IMR-90 (cell line): Measurements from ENCODE around the gene ZBTB38. TPM values are rescaled to one million over a fixed set of nuclear protein-coding genes. Genes with fewer than 3 reads are reported as not detected.

ENCODE experiments used
- ATAC-seq: fragments of 200-7000 bp; cut with Tn5 transposase; 2 replicates; pipeline ENCODE4 v1.9.1; 2020; ENCODE audit warnings: low read depth, mild to moderate bottlenecking, moderate library complexity
- BruUV-seq: library from RNA; stranded (reverse); fragments of 400-500 nt; replicated peaks from 2 replicates; lab custom pipeline; 2021; lab: Mats Ljungman, UMichigan
- CTCF ChIA-PET: fragments of 300-600 bp; formaldehyde crosslinking; extraction: SDS; loops from one replicate; lab custom pipeline; 2021; ENCODE audit warnings: antibody characterized with exemption; lab: Yijun Ruan, JAX
- POLR2A ChIA-PET: fragments of 300-600 bp; sonication (Branson Sonifier 250); formaldehyde crosslinking; loops from one replicate; lab custom pipeline; 2022; ENCODE audit warnings: antibody characterized with exemption; ENCODE audit not compliant: unreplicated experiment; lab: Charles Lee
- DNase-seq: peaks from one replicate; pipeline ENCODE4 v3.0.0; 2013
- H2AFZ ChIP-seq: replicated peaks from 2 replicates; pipeline ENCODE3; 2013; ENCODE audit warnings: low read length, mild to moderate bottlenecking; ENCODE audit not compliant: poor library complexity
- H2AK5ac ChIP-seq: 2 replicates; pipeline ENCODE4 v1.6.1; 2013; ENCODE audit warnings: low read depth, low read length, inconsistent platforms
- H2AK9ac ChIP-seq: replicated peaks from 2 replicates; pipeline ENCODE3; 2013; ENCODE audit warnings: mild to moderate bottlenecking, low read depth, low read length, moderate library complexity; ENCODE audit not compliant: poor library complexity
- H2BK120ac ChIP-seq: 2 replicates; pipeline ENCODE4 v1.6.1; 2013; ENCODE audit warnings: low read depth, low read length, inconsistent platforms
- H2BK15ac ChIP-seq: 3 replicates; pipeline ENCODE4 v1.6.1; 2013; ENCODE audit warnings: low read depth, low read length, inconsistent platforms
- H2BK20ac ChIP-seq: 2 replicates; pipeline ENCODE4 v1.6.1; 2013; ENCODE audit warnings: low read depth, mild to moderate bottlenecking, inconsistent platforms, low read length, moderate library complexity
- H2BK5ac ChIP-seq: 2 replicates; pipeline ENCODE4 v1.6.1; 2013; ENCODE audit warnings: mild to moderate bottlenecking, low read depth, low read length, inconsistent platforms; ENCODE audit not compliant: poor library complexity, severe bottlenecking
- H3K14ac ChIP-seq: replicated peaks from 2 replicates; pipeline ENCODE4 v1.6.1; 2013; ENCODE audit warnings: low read depth, low read length, inconsistent platforms
- H3K18ac ChIP-seq: 2 replicates; pipeline ENCODE4 v1.6.1; 2013; ENCODE audit warnings: low read depth, low read length, control low read depth
- H3K23ac ChIP-seq: 2 replicates; pipeline ENCODE4 v1.6.1; 2013; ENCODE audit warnings: low read depth, low read length, inconsistent platforms
- H3K27ac ChIP-seq: 2 replicates; pipeline ENCODE4 v1.5.1; 2013; ENCODE audit warnings: mild to moderate bottlenecking, control low read depth, low read length; ENCODE audit not compliant: insufficient read depth
- H3K27me3 ChIP-seq: 2 replicates; pipeline ENCODE4 v1.6.1; 2013; ENCODE audit warnings: low read length; ENCODE audit not compliant: control insufficient read depth, insufficient read depth
- H3K36me3 ChIP-seq: 2 replicates; pipeline ENCODE4 v1.6.1; 2013; ENCODE audit warnings: low read length, mixed read lengths; ENCODE audit not compliant: control insufficient read depth, insufficient read depth
- H3K4ac ChIP-seq: 2 replicates; pipeline ENCODE4 v1.6.1; 2013; ENCODE audit warnings: low read depth, low read length, inconsistent platforms
- H3K4me1 ChIP-seq: 2 replicates; pipeline ENCODE4 v1.6.1; 2013; ENCODE audit warnings: low read length, mixed read lengths; ENCODE audit not compliant: control insufficient read depth, insufficient read depth
- H3K4me2 ChIP-seq: 2 replicates; pipeline ENCODE4 v1.6.1; 2013; ENCODE audit warnings: low read depth, mild to moderate bottlenecking, control low read depth, low read length, moderate library complexity
- H3K4me3 ChIP-seq: 2 replicates; pipeline ENCODE4 v1.5.1; 2013; ENCODE audit warnings: low read depth, mild to moderate bottlenecking, control low read depth, low read length, moderate library complexity; ENCODE audit not compliant: insufficient read depth
- H3K56ac ChIP-seq: 2 replicates; pipeline ENCODE4 v1.6.1; 2013; ENCODE audit warnings: low read length, inconsistent platforms; ENCODE audit not compliant: insufficient read depth; ENCODE audit errors: extremely low read depth
- H3K79me1 ChIP-seq, 2 experiments: 2 replicates each; pipeline ENCODE4 v1.6.1; 2013; ENCODE audit warnings: low read length in 2 of 2, inconsistent platforms in 1 of 2, low read depth in 1 of 2
- H3K9ac ChIP-seq: 2 replicates; pipeline ENCODE4 v1.6.1; 2013; ENCODE audit warnings: low read depth, low read length, control low read depth
- H3K9me1 ChIP-seq: 2 replicates; pipeline ENCODE4 v1.6.1; 2013; ENCODE audit warnings: low read length, inconsistent platforms; ENCODE audit not compliant: insufficient read depth
- H3K9me3 ChIP-seq: 2 replicates; pipeline ENCODE4 v1.6.1; 2013; ENCODE audit warnings: low read length; ENCODE audit not compliant: control insufficient read depth, insufficient read depth
- H4K20me1 ChIP-seq: 2 replicates; pipeline ENCODE4 v1.6.1; 2013; ENCODE audit warnings: low read length, inconsistent platforms; ENCODE audit not compliant: insufficient read depth
- H4K5ac ChIP-seq: 2 replicates; pipeline ENCODE4 v1.6.1; 2013; ENCODE audit warnings: mild to moderate bottlenecking, low read depth, low read length, control low read depth
- H4K8ac ChIP-seq, 2 experiments: 2 replicates each; pipeline ENCODE4 v1.6.1; 2013; ENCODE audit warnings: low read depth in 2 of 2, low read length in 2 of 2, control low read depth in 1 of 2, inconsistent platforms in 1 of 2
- H4K91ac ChIP-seq: 2 replicates; pipeline ENCODE4 v1.6.1; 2013; ENCODE audit warnings: low read depth, low read length, inconsistent platforms; ENCODE audit not compliant: insufficient read depth
- BHLHE40 ChIP-seq: fragments of 150-350 bp; IDR thresholded peaks from 2 replicates; pipeline ENCODE4 v1.6.1; 2016; ENCODE audit warnings: mild to moderate bottlenecking, low read depth, low read length
- CEBPB ChIP-seq: IDR thresholded peaks from 2 replicates; pipeline ENCODE4 v1.6.1; 2012; ENCODE audit warnings: low read depth, low read length, improper control_type of control experiment
- CHD1 ChIP-seq: IDR thresholded peaks from 2 replicates; pipeline ENCODE4 v1.6.1; 2012; ENCODE audit warnings: low read depth, low read length, improper control_type of control experiment
- FOS ChIP-seq: fragments of 150-350 bp; IDR thresholded peaks from 2 replicates; pipeline ENCODE4 v1.6.1; 2016; ENCODE audit warnings: low read depth, low read length
- MAFK ChIP-seq: IDR thresholded peaks from 2 replicates; pipeline ENCODE4 v1.6.1; 2012; ENCODE audit warnings: low read depth, low read length, improper control_type of control experiment
- MXI1 ChIP-seq: IDR thresholded peaks from 2 replicates; pipeline ENCODE4 v1.6.1; 2012; ENCODE audit warnings: low read depth, mild to moderate bottlenecking, low read length, moderate library complexity, borderline replicate concordance
- NFE2L2 ChIP-seq: fragments of 150-350 bp; IDR thresholded peaks from 2 replicates; pipeline ENCODE4 v1.6.1; 2016; ENCODE audit warnings: low read depth, mild to moderate bottlenecking, low read length
- POLR2A ChIP-seq: IDR thresholded peaks from 2 replicates; pipeline ENCODE4 v1.6.1; 2012; ENCODE audit warnings: mild to moderate bottlenecking, low read depth, low read length
- RAD21 ChIP-seq: IDR thresholded peaks from 2 replicates; pipeline ENCODE4 v1.6.1; 2012; ENCODE audit warnings: low read length, improper control_type of control experiment
- RCOR1 ChIP-seq: IDR thresholded peaks from 2 replicates; pipeline ENCODE4 v1.6.1; 2012; ENCODE audit warnings: mild to moderate bottlenecking, low read length, improper control_type of control experiment; ENCODE audit not compliant: insufficient replicate concordance
- RFX5 ChIP-seq: IDR thresholded peaks from 2 replicates; pipeline ENCODE4 v1.8.0; 2012; ENCODE audit warnings: low read depth, mild to moderate bottlenecking, low read length, moderate library complexity
- SMC3 ChIP-seq: fragments of 150-350 bp; IDR thresholded peaks from 2 replicates; pipeline ENCODE4 v1.6.1; 2016; ENCODE audit warnings: low read depth, mild to moderate bottlenecking, antibody characterized with exemption, low read length, moderate library complexity
- WGBS, 2 experiments: methylation state at CpG; one replicate each; pipeline versions ENCODE4 v1.1.5 to v1.1.7; 2013; ENCODE audit warnings: missing lambda C conversion rate in 2 of 2; ENCODE audit not compliant: insufficient read length in 1 of 2; ENCODE audit errors: extremely low coverage in 2 of 2; 5-methylcytosine and 5-hydroxymethylcytosine counted together
- dilution Hi-C: fragments of 300-500 bp; cut with HindIII; formaldehyde crosslinking; loops from one replicate; pipeline ENCODE4 v1.14.3; 2018; ENCODE audit warnings: low sequenced_read_pairs; ENCODE audit not compliant: unreplicated experiment
- in situ Hi-C: fragments of 300-500 bp; cut with MboI; formaldehyde crosslinking; loops from 3 replicates; pipeline ENCODE4 v1.14.3; 2019; ENCODE audit warnings: low sequenced_read_pairs, inconsistent platforms, mixed read lengths
- intact Hi-C: fragments of 100-400 bp; cut with micrococcal nuclease; formaldehyde crosslinking; loops from 2 replicates; pipeline ENCODE4 v1.10.0; 2022
- polyA plus RNA-seq, 3 experiments: library from polyadenylated mRNA; depleted of rRNA; stranded (reverse); fragments of >200 nt; gene quantifications; 2 replicates each; pipeline ENCODE4 v1.2.3, GENCODE V29; 2012; ENCODE audit warnings: low replicate concordance in 1 of 3
- total RNA-seq: library from RNA; depleted of rRNA; stranded (reverse); fragments of >200 nt; gene quantifications from 2 replicates; pipeline ENCODE4 v1.2.3, GENCODE V29; 2012
- TF ChIP-seq, protein P1 (sequence below): conservative IDR thresholded peaks from 2 replicates; pipeline ENCODE4 v1.5.1; 2012; ENCODE audit warnings: mild to moderate bottlenecking, low read depth, low read length, improper control_type of control experiment
- TF ChIP-seq, protein P2 (sequence below): fragments of 150-350 bp; IDR thresholded peaks from 2 replicates; pipeline ENCODE4 v1.6.1; 2016; ENCODE audit warnings: low read depth, mild to moderate bottlenecking, low read length, moderate library complexity, borderline replicate concordance

Gene ZBTB38
- total and polyA plus RNA-seq, 2 of the 4 experiments (the other 2 are of a cell fraction), result 44.9 to 274 TPM

DNA sequence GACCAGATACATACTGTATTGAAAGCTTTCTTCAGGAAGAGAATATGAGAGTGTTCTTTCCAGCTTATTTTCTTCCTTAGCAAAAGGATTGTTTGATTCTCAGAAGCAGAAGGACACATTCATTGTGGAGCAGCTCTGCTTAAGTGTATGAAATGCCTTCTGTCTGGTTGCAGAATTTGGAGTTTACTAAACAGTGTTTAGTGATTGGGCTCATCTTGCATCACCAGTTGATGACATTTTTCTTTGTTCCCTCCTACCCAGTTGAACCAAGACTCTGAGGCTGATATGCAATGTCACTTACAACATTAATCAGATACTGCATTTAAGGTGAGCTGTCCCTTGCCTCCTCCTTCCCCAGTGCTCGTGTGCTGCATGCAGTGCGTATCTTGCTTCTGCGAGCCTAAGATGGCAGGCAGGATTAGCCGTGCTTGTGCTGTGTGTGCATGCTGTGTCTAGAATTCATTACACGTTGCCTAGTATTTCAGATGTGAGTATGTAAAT is 18.4 kb downstream of the ZBTB38 start (continued):
- TF ChIP-seq, protein P1, sequence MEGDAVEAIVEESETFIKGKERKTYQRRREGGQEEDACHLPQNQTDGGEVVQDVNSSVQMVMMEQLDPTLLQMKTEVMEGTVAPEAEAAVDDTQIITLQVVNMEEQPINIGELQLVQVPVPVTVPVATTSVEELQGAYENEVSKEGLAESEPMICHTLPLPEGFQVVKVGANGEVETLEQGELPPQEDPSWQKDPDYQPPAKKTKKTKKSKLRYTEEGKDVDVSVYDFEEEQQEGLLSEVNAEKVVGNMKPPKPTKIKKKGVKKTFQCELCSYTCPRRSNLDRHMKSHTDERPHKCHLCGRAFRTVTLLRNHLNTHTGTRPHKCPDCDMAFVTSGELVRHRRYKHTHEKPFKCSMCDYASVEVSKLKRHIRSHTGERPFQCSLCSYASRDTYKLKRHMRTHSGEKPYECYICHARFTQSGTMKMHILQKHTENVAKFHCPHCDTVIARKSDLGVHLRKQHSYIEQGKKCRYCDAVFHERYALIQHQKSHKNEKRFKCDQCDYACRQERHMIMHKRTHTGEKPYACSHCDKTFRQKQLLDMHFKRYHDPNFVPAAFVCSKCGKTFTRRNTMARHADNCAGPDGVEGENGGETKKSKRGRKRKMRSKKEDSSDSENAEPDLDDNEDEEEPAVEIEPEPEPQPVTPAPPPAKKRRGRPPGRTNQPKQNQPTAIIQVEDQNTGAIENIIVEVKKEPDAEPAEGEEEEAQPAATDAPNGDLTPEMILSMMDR, result no peak

GRCh38 chr3:141387516-141387915 is 19.2 kb downstream of the ZBTB38 start:
- dilution Hi-C loops, result no loop called here
- H3K23ac ChIP-seq, result peak overlapping the region; percentile 85; the same call in 1 of the 2 replicates
- intact Hi-C loops, result loop anchor here (2.0 kb wide), 1 partner anchor 13 kb away; no protein-coding TSS in a partner anchor
- peak overlapping the region; percentile 97 for H3K18ac ChIP-seq
- peak overlapping the region; percentile 88 for H3K4ac ChIP-seq
- no CpG with 5 or more reads among the region's 3 CpGs for WGBS, 2 experiments
- H3K14ac ChIP-seq, result peak overlapping the region; percentile 90
- H2AK9ac ChIP-seq, result no peak overlapping the region
- peak overlapping the region; percentile 91 for H2BK5ac ChIP-seq
- H4K20me1 ChIP-seq, result no peaks in the 10 kb centered on the region
- H2AK5ac ChIP-seq, result peak overlapping the region; percentile 63; the same call in 1 of the 2 replicates
- H3K79me1 ChIP-seq, result peaks cover 34 to 65% of the 10 kb centered on the region in 2 experiments
- H2BK120ac ChIP-seq, result peak overlapping the region; percentile 72
- H3K36me3 ChIP-seq, result peaks cover 11% of the 10 kb centered on the region
- H3K27me3 ChIP-seq, result no peaks in the 10 kb centered on the region
- no TSS peak for BruUV-seq
- H3K27ac ChIP-seq, result peak overlapping the region; percentile 82
- H2BK15ac ChIP-seq, result peak overlapping the region; percentile 23; the same call in 1 of the 3 replicates
- H4K5ac ChIP-seq, result peak overlapping the region; percentile 97
- H4K8ac ChIP-seq, result peak overlapping the region; percentile 32 to 80; a peak in 3 of 4 replicates
- H3K9ac ChIP-seq, result peak overlapping the region; percentile 68
- DNase-seq (no peak), ATAC-seq (no peak)
- peak overlapping the region; percentile 82 for H3K4me2 ChIP-seq
- peak overlapping the region; percentile 75 for H3K56ac ChIP-seq
- in situ Hi-C loops, result no loop called here
- peaks cover 24% of the 10 kb centered on the region for H3K4me1 ChIP-seq
- H3K9me1 ChIP-seq, result peaks cover 8% of the 10 kb centered on the region
- ChIA-PET POLR2A (no interaction called here), CTCF (interaction anchor here (0.8 to 1.4 kb wide), 2 partner anchors 27 to 156 kb away, joined by 6 to 7 read pairs; partner anchors contain the start of gene PXYLP1)
- no peaks in the 10 kb centered on the region for H3K9me3 ChIP-seq
- H4K91ac ChIP-seq, result peak overlapping the region; percentile 43; the same call in 1 of the 2 replicates
- H2BK20ac ChIP-seq, result peak overlapping the region; percentile 83
- peak overlapping the region; percentile 41; the same call in 1 of the 2 replicates for H3K4me3 ChIP-seq
- H2AFZ ChIP-seq, result no peak overlapping the region
- TF ChIP-seq MAFK (no peak), CEBPB (no peak), MXI1 (no peak), RCOR1 (no peak), SMC3 (no peak), NFE2L2 (no peak), POLR2A (no peak), BHLHE40 (no peak), FOS (no peak), RFX5 (no peak), CHD1 (no peak), RAD21 (no peak)
- TF ChIP-seq, protein P2, sequence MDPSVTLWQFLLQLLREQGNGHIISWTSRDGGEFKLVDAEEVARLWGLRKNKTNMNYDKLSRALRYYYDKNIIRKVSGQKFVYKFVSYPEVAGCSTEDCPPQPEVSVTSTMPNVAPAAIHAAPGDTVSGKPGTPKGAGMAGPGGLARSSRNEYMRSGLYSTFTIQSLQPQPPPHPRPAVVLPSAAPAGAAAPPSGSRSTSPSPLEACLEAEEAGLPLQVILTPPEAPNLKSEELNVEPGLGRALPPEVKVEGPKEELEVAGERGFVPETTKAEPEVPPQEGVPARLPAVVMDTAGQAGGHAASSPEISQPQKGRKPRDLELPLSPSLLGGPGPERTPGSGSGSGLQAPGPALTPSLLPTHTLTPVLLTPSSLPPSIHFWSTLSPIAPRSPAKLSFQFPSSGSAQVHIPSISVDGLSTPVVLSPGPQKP, result no peak
